Activated CD4-positive, alpha-beta T cell treated with anti-CD3 and anti-CD28 coated beads, Interleukin-2, amount 50 U/mL, for 24 hours (primary cell): ENCODE results near the gene ADA.
"Not testable (repeated sequence)": the region's sequence is repeated elsewhere in the genome, so short reads cannot be mapped to it uniquely, and the experiment has no call there.

ENCODE experiments used
- DNase-seq, 2 donors: peaks; one replicate each; pipeline ENCODE4 v3.0.0-alpha.2; 2020; ENCODE audit warnings: low read depth in 1 of 2, low spot score in 1 of 2

ADA gene

DNA sequence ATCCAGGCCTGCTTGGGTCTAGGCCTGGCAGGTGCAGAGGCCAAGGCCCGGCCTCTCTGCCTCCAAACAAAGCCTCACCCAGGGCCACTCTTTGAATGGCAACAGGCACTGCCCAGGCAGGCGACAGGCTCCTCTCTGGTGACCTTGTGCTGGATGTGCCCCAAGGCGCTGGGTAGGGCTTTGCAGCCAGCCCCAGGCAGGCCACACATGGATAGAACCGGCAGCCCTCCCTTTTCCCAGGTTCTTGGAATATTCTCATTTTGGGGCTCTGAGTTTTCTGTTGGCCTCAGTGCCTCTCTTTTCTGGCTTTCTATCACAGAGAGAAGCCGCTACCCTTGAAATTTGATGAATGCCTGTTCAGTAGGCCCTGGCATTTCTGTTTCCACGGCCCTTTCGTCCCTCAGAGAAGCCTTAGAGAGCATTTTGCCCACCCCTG is 50.2 kb downstream of the ADA start:
- no peak for DNase-seq

DNA sequence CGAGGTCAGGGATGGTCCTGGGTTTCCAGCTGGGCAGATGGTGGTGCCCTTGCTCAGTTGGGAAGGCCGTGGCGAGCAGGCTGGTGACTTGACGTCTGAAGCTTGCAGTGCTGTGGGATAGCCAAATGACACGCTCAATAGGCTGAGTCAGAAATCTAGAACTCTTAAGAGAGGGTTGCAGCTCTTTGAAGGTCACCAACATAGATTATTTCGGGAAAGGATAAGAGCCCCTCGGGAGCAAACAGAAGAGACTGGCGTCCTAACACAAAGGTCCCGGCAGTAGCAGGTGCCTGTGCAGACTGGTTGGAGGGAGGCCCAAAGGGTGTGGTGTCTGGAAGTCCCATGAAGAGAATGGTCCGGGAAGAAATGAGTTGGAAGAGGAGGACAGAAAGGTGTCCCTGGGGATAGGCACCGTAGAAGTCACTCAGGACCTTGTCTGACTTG is 50.7 kb downstream of the ADA start:
- DNase-seq, result no peak

- no peak for DNase-seq
Observed at GRCh38 chr20:44600301-44600700, 51.2 kb downstream of the ADA start.

DNA sequence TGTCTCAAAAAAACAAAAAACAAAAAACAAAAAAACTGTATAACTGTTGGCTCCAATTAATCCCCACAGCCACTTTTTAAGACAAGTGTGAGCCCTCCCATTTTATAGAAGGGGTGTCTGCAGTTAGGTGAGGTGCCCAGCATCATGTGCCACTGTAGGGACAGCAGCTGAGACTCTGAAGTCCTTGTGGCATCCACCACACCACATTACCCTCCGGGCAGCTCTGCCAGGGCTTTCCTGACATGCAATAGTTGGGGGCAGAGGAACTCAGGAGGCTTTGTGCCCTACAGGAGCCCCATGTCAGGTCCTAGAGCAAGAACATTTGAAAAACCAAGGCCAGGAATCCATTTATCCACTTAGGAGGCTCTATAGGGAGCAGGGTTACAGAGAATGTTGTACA is 51.8 kb downstream of the ADA start:
- no peak for DNase-seq

DNA sequence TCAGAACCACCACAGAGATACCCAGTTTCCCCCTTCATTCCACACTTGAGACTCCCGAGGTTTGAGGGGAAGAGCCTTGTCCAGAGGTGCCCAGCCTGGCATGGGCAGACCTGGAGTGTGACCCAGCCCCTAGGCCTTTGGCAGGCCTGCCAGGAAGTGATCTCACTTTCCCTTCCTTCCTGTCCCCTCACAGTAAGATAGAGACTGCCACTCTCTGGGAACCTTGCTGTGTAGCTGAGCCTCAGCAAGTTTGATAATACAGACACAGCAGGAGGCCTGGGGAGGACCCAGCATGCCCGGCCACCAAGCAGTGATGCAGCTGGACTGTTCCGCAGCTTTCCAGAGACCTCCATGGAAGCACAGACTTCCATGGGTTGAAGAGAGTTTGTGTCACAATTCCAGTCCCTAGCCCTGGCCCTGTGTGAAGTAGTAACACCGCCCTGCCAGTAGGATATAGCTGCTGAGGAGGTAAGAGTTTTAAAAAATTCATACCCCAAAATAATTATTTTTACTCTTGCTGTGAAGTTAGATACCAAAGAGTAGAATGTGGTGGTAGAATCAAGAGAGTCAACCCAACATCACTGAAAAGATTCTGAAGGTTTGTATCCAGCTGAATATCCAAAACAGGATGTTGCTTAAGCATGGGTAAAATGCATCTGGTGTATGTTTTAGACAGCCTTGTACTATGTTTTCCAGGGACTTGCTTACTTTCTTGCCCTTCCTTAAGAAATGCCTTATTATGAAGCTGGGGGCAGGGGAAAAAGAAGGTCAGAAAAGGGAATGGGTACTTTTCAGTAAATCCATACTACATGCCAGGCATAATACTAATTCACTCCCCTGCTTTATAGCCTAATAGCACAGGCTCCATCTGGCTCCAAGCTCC is 52.8 kb downstream of the ADA start:
- DNase-seq, result no peak

DNA sequence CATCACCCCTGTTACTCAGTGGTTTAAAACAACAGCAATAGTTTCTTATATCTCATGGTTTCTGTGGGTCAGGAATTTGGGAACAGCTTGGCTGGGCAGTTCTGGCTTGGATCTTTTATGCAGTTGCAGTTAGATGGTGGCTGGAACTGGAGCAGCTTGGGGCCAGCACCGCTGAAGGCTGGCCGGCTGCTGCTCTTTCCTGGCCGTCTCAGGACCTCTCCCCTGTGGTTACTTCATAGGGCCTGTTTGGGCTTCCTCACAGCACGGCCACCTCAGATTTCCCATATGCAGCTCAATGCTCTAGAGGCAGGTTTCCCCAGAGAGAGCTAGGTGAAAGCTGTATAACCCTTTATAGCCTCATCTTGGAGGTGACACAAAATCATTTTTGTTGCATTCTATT is 53.6 kb downstream of the ADA start:
- DNase-seq, result no peak

DNA sequence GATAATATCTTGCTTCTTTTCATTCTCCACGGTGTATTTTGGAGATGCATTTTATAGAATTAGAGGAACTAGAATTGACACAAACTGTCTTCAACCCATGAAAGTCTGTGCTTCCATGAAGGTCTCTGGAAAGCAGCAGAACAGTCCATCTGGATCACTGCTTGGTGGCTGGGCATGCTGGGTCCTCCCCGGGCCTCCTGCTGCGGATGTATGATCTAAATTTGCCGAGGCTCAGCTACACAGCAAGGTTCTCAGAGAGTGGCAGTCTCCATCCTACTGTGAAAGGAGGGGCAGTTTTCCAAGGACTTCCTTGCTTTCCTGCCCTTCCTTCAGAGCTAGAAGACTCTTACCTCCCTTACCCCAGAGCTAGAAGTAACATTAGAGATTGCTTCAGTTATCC is 54.0 kb downstream of the ADA start:
- DNase-seq, result no peak

GRCh38 chr20:44596876-44597275 is 54.6 kb downstream of the ADA start:
- no peak for DNase-seq

DNA sequence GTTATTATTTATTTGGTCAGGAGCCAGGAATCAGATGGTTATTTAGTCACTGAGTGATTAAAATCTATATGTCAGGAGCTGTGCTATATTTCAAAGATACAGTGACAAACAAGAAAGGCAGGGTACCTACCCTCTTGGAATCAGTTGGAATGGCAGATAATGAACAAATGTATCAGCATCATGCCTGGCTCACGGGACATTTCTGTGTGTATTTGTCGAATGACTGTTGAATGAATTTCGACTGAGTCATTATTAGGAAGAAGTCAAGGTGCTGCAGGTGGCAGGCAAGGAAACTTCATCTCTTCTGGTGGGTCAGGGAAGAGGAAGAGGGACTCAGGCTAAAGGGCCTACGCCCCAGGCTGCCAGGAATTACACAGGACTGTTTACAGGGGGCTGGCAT is 55.5 kb downstream of the ADA start:
- no peak for DNase-seq

DNA sequence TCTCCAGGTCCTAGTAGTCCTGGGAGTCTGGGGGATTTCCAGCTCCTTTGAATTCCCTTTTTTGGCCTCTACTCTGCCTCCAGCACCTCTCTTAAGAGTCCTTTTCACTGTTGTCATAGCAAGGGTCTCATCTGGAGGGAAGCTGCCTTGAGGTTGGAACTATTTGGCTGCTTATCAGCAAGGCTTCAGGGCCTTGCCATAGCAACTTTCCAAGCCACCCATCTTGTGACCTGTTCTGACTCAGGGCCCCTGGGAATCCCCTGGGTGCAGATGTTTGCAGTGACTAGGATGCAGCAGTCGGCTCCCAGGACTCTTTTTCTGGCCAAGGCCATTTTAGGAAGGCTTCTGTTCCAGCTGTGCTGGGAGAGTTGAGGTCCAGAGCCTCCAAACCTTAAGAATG is 56.8 kb downstream of the ADA start:
- no peak for DNase-seq

- no peak for DNase-seq
Observed at GRCh38 chr20:44593751-44594150, 57.7 kb downstream of the ADA start.

- no peak for DNase-seq
Observed at GRCh38 chr20:44592366-44592765, 59.1 kb downstream of the ADA start.

DNA sequence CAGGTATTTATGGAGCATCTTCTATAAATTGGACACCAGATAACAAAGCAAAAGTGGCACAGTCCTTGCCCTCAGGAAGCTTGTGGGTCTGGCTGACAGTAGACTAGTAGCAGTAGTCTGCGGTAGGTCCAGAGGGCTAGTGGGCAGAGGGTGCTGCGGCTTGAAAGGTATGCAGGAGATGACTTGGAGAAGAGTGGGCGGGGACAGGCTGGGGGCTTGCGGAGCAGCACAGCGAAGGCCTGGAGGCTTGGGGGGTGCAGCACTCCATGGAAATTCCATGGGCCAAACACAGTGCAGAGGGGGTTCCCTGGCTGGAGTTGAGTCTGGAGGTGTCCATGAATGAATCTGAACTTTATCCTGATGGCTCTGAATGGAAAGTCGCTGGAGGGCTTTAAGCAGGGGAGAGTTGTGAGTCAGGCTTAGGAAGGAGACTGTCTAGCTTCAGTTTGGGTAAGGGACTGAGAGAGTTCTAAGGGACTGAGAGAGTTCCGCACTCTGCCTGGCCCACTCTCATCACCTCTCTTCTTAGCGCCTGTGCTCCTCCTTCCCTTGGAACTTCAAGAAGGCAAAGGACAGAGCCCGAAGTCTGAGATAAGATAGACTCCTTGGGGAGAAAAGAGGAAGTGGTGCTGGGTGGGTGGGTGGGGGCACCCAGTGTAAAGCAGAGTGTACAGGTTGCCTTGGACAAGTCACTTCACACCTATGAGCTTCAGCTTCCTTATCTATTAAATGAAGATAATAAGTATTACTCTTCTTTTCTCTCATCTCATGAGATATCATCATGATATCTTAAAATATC is 60.3 kb downstream of the ADA start:
- DNase-seq, result no peak

DNA sequence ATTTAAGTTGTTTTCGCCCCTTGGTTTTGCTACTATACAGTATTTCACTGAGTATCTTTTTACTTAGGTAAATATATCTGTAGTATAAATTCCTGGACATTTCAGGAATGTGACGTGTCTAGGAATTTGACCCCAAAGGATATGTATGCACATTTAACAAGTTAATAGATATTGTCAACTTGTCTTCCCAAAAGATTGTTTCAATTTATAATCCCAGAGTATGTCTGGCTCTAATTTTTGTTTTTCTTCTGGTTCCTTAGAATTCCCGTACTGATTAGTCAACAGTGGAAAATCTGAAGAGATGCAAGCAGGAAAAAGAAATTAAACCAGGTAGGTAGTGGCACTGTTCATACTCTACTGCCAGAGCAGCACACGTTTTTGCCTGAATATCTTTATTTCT is 62.0 kb downstream of the ADA start:
- no peak for DNase-seq

DNA sequence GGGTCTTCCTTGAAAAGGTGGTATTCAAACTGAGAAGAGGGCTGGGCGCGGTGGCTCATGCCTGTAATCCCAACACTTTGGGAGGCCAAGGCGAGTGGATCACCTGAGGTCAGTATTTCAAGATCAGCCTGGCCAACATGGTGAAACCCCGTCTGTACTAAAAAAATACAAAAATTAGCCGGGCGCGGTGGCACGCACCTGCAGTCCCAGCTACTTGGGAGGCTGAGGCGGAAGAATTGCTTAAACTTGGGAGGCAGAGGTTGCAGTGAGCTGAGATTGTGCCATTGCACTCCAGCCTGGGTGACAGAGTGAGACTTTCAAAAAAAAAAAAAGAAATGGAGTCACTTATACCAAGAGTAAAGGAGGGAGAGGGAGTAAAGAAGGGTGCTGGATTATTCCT is 63.2 kb downstream of the ADA start:
- DNase-seq, result not testable (repeated sequence)

- DNase-seq, result no peak
Observed at GRCh38 chr20:44587035-44587980, 64.2 kb downstream of the ADA start.

- DNase-seq, result no peak
Observed at GRCh38 chr20:44586289-44586911, 65.1 kb downstream of the ADA start.

GRCh38 chr20:44585057-44585963 is 66.2 kb downstream of the ADA start:
- DNase-seq, result no peak

DNA sequence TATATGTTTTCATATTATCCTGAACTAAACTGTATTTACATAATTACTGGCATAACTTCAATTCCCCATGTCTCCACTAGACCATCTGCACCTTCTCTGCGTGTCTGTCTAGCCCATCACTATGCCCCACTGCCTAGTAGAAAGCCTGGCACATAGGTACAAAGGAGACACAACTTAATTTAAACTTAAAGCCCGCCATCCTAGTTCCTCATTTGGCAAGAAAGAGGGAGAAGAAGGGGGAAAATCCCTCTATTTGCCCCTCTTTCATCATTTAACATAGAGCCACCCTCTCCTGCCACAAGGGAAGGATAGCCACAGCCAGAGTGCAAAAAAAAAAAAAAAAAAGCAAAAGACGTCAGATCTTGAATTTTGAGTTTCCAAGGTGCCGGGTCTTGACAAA is 67.3 kb downstream of the ADA start:
- DNase-seq, result no peak

- DNase-seq, result no peak
Observed at GRCh38 chr20:44583157-44583556, 68.3 kb downstream of the ADA start.
